Epithelial cell of prostate (primary cell): ENCODE results near the gene CTU2.

Experiments
- DNase-seq: peaks from one replicate; pipeline ENCODE4 v3.0.0-alpha.2; 2011; ENCODE audit warnings: low read depth, low spot score
- H3K27ac ChIP-seq: fragments of 450-650 bp; 2 replicates; pipeline ENCODE4 v1.5.1; 2017; ENCODE audit warnings: mild to moderate bottlenecking

Gene CTU2

DNA sequence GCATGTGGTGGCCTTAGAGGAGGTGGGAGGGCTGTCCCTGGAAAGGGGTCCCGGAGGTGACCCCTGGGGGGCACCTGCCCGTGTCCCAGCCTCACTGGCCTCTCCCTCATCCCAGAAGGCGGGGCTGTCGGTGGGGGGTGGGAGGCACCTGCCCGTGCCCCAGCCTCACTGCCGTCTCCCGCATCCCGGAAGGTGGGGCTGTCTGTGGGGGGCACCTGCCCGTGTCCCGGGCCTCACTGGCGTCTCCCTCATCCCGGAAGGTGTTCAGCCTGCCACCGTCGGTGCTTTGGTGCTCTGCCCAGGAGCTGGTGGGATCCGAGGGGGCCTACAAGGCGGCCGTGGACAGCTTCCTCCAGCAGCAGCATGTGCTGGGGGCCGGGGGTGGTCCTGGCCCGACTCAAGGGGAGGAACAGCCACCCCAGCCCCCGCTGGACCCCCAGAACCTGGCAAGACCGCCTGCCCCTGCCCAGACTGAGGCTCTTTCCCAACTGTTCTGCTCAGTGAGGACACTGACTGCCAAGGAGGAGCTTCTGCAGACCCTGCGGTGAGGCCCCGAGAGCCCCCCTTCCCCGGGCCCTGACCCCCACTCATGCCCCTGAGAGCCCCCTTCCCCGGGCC, 6.2 kb downstream of the CTU2 start:
- no peak overlapping the region for H3K27ac ChIP-seq
- DNase-seq = no peak

DNA sequence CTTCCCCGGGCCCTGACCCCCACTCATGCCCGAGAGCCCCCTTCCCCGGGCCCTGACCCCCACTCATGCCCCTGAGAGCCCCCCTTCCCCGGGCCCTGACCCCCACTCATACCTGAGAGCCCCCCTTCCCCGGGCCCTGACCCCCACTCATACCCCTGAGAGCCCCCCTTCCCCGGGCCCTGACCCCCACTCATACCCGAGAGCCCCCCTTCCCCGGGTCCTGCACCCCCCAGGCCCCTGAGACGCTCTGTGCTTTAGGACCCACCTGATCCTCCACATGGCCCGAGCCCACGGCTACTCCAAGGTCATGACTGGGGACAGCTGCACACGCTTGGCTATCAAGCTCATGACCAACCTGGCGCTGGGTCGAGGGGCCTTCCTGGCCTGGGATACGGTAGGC, 6.8 kb downstream of the CTU2 start:
- no peak overlapping the region for H3K27ac ChIP-seq
- DNase-seq = no peak

DNA sequence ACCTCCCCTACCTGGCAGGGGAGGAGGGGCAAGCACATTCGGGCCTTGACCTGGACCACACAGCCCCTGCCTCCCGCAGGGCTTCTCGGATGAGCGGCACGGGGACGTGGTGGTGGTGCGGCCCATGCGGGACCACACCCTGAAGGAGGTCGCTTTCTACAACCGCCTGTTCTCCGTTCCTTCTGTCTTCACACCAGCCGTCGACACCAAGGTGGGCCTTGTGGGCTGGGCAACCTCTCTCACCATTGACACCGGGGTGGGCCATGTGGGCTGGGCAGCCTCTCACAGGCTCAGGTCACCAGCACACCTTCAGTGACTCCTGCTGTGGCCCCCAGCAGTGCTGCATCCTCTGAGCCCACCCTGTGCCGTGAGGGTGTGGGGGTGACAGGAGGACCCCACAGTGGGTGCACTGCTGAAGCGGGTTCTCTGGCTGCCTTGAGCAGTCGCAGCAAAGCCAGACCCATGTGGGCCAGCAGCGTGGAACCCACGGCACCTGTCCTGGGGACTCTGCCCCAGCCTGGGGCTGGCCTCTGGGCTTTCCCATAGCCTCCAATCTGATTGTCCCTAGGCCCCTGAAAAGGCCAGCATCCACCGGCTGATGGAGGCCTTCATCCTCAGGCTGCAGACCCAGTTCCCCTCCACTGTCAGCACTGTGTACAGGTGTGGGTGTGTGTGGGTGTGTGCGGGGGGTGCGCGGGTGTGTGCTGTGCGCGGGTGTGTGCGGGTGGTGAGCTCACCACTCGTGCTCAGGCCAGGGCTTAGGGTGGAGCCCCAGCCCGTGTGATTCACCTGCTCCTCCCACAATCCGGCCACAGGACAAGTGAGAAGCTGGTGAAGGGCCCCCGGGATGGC, 7.5 kb downstream of the CTU2 start:
- no peak for DNase-seq
- H3K27ac ChIP-seq = no peak overlapping the region

DNA sequence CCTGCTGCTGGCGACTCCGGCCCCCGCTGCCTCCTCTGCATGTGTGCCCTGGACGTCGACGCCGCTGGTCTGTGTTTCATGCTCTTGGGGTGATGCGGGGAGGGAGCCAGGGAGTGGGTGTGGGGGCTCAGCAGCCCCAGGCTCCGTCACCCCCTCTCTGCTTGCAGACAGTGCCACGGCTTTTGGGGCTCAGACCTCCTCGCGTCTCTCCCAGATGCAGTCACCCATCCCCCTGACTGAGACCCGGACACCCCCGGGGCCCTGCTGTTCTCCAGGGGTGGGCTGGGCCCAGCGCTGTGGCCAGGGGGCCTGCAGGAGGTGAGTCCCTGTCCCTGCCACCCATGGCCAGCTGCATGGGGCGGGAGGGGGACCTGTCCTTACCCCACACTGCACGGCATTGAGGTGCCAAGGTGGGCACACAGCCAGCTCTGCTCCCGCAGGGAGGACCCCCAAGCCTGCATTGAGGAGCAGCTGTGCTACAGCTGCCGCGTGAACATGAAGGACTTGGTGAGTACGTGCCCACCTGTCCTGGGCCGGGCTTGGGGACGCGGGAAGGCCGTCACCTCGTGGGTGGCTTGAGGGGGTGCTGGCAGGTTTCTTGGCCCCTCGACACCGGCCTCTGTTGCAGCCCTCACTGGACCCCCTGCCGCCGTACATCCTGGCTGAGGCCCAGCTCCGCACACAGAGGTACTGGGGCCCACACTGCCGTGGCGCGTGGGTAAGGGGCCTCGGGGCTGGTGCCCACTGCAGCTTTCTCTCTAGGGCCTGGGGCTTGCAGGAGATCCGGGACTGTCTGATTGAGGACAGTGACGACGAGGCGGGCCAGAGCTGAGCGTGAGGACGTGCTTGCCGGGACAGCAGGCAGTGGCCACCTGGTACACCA, 8.4 kb downstream of the CTU2 start:
- H3K27ac ChIP-seq = no peak overlapping the region
- DNase-seq = no peak

DNA sequence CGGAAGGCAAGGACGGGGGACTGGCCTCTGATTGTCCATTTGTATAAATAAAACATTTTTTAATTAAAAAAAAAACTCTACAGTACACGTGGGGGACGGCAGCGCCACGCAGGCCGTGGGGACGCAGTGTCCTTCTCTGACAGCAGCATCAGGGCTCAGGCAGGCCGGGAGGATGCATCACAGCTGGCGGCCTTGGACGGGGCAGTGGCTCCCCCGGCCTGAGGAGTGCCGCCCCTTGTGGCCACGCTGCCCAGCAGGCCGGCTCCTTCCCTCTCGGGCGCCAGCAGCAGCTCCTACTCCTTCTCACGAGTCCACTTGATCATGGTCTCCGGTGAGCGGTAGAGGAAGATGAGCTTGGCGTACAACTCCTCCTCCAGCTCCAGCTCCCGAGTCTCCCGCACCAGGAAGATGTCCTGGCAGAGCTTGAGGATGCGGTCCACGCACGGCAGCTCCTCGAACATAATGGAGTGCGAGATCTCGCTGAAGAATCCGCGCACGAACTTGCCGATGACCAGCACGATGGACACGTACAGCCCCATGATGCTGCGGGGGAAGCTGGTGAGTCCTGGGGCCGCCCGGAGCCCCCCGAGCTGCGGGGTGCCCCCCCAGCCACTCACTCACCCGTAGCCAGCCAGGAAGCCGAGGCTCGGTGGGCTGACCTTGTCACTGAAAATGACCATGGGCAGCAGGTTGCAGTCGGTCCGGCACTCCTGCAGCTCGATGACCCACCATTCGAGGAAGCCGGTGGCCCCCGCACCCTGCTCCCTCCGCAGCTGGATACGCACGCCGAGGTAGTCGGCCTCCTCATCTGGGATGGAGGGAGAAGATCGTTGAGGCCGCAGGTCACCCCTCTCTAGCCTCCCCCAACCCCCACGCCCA, 9.2 kb downstream of the CTU2 start:
- no peak overlapping the region for H3K27ac ChIP-seq
- no peak for DNase-seq

DNA sequence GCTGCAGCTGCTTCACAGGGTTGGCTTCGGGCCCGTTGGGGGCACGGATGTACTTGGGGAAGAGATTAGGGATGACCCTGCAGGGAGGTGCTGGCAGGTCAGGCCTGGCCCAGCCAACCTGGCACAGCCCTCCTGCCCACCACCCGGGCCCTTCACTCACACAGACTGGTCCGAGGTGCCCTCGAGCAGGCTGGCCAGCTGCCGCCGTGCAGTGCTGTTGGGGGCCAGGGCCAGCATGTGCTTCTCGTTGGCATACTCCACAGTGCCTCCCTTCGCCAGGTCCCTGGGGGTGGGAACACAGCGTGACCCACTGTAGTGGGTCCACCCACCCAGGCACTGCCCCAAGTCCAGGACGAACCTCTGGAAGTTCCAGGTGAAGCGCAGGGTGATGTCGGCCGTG, 9.9 kb downstream of the CTU2 start:
- H3K27ac ChIP-seq = no peak overlapping the region
- DNase-seq = no peak

DNA sequence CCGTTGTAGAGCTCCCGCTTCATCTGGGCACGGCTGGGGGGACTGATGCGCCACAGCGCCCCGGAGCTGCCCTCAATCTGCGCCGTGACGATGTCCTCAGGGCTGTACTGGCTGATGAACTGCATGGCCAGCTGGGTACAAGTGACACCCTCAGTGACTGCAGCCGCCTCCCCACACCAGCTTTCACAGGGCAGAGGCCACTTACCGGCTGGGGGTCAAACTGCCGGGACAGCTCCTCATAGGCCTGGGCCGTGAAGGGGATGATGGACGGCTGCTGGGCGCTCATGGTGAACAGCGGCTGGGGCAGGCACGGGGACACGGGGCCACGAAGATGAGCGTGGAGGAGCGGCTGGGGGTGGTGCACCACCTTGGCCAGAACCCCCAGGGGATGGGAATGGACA, 10.3 kb downstream of the CTU2 start:
- DNase-seq = no peak
- H3K27ac ChIP-seq = no peak overlapping the region

DNA sequence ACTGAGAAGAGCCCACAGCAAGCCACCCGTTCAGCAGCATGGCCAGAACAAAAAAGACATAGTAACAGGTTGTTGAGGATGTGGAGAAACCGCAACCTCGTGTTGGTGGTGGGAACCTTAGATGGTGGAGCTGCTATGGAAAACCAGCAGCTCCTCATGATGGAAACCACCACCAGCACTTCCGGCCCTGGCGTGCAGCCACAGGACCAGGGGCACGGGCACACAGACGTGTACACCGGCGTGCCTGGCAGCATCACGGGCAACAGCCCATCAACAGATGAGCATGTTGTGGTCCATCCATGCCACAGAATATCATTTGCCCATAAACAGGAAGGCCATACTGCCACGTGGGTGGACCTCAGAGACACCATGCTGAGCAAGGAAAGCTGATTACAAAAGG, 11.9 kb downstream of the CTU2 start:
- no peak overlapping the region for H3K27ac ChIP-seq
- no peak for DNase-seq

DNA sequence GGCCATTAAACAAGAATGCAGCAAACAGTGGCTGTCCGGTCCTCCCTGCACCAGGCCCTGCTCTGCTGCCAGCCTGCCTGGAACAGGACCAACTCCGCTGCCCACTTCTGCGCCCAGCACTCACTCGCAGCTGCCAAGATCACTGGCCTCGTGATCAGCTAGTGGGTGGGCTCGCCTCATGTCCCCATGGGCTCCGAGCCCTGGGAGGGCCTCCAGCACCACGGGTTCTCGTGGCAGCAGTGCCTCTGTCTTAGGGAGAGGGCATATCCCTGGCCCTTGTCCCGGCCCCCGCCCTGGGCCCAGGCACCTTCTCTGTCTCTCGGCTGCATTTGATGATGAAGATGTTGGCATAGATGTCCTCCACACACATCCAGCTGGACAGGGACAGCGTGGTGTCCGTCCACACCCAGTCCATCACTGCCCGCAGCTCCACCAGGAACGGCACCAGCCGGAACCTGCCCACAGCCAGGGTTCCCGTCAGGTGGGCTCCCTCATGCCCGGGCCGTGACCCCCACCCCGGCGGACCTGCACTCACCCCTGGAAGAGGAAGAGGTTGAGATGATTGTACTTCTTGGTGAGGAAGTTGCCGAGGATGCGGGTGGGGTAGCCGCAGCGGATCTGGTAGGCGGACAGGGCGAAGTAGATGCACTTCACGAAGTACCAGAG, 13.1 kb downstream of the CTU2 start:
- no peak for DNase-seq
- H3K27ac ChIP-seq = no peak overlapping the region

DNA sequence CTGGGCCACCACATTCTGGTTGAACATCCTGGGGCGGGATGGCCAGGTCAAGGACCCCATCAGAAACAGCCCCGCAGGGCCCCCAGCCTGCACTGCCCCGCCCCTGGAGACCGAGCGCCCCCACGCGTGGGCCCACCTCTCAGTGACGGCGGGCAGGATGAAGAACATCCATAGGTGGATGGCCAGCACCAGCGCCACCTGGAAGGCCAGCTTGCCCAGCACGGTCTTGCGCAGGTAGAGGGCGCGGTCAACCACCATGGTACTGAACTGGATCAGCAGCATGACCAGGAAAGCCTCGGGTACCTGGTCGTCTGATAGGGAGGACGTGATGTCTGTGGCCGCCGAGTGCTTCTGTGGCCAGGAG, 13.6 kb downstream of the CTU2 start:
- no peak for DNase-seq

DNA sequence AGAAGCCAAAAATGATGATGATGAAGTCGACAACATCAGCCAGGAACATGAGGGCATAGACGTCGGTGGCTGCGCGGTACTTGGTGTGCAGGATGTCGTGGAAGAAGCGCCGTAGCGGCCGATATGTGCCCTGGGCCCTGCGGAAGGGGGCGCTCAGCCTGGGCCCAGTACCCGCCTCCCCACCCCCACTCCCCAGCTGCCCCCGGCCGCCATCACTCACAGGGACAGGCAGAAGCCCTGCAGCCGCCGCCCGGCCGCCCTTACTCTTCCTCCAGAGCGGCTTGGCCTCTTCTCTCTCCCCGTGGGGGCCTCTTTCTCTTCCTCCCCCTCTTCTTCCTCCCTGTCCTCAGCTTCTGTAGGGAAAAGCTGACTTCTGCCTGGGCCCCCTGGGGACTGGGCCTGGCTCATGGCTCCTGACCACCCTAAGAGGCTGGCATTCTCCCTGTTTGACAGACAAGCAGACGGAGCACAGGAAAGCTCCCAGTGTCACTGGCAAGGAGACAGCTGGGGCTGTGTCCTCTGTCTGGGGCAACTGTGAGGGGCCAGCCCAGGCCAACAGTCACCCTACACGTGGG, 14.2 kb downstream of the CTU2 start:
- DNase-seq = no peak
- H3K27ac ChIP-seq = no peak overlapping the region

More for the DNA sequence above, 13.6 kb downstream of the CTU2 start:
- no peak overlapping the region for H3K27ac ChIP-seq

DNA sequence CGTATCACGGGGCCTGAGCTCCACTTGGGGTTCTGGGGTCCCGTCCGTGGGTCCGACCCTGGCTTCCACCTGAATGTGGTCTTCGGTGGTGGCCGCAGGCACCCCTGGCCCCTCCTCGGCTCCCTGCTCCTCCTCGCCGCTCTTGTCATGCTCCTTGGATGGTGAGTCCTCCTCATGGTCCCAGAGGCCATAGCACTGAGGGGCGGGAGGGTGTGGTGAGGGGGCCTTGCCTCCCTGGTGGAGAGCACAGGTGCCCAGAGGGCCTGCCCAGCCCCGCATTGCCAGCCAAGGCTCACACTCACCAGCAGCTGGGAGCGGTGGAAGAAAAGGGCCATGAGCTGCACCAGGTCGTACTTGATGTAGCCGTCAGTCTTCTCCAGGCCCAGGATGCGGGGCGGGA, 14.9 kb downstream of the CTU2 start:
- H3K27ac ChIP-seq = no peak overlapping the region
- DNase-seq = no peak

DNA sequence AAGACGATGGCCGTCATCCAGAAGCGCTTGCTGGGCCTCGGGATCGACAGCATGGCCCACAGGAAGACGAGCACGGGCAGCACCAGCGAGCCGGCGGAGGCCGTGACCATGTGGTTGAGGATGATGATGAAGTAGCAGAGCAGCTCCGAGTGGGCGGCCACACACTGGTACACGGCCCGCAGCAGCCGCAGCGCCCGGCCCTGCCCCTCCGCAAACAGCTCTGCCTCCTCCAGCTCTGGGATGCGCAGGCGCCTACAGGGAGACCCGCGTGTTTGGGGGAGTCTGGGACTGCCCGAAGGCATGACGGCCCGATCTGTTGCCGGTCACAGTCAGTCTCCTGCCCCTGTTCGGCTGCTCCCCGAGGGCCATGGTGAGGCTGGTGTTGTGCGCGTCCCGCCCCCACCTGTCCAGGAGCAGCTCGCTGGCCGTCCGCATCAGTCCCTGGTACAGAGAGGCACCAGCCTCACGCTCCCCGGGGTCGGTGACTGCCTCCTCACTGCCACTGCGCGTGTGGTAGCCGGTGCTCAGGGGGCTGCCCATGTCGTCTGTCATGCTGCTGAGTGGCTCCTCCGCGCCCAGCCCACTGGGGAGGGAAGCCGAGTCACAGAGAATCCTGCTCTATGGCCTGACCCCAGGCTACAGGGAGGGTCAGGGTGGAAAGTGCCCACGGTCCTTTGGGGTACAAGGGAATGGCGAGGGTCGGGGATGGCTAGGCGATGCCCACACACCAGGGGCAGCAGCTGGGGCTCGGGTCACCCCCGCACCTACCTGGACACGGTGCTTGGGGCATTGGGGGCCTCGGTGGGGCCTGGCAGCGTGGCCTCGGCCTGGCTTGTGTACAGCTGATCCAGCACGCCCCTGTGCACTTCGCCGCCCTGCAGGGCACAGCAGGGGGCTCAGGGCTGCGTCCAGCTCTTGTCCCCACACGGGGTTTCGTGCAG, 15.8 kb downstream of the CTU2 start:
- H3K27ac ChIP-seq = no peak overlapping the region
- no peak for DNase-seq

DNA sequence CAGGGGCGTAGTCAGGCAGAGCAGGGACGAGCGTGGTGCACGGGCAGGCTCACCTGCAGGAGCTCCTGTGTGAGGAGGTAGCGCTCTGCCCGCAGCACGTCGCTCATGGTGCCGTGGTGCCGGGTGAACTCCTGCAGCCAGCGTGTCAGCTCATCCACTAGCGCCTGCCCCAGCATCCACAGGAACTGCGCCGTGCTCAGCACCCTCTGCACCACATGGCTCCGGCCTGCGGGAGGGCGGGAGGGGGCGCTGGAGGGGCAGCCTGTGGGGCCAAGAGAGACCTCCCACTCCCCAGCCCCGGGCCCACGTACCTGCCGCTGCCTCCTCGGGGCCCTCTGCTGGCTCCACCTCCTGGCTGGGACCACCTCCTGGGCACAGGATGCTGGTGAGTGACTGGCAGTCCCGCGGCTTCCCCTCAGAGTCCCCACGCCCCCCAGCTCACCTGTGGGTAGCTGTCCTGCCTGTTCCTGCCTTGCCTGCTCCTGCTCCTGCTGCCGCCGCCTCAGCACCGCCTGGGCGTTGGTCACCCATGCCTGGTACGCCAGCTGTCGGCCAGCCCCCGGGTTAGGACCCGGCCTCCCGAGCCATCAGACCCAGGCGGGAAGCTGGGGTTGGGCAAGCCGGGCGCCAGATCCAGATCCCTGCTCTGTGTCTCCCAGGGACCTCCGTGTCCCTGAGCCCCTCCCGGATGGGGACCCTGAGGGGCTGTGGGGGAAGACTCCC, 16.6 kb downstream of the CTU2 start:
- no peak overlapping the region for H3K27ac ChIP-seq
- no peak for DNase-seq

DNA sequence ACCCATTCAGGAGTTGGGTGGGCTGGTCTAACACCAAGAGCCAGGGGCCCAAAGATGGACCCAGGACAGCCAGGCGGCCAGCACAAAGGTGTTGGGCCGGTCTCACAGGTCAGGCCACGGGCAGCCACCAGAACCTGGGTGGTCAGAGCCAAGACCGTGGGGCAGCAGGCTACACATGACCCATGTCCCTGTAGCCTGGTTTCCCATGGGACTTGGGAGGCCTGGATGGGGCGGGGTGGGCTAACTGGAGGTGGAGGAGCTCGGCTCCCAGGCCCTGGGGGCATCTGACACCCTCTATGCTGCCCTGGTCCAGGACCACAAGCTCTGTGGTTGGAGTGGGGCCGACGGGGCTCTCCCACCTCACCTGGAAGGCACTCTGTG, 17.2 kb downstream of the CTU2 start:
- DNase-seq = no peak
- no peak overlapping the region for H3K27ac ChIP-seq

DNA sequence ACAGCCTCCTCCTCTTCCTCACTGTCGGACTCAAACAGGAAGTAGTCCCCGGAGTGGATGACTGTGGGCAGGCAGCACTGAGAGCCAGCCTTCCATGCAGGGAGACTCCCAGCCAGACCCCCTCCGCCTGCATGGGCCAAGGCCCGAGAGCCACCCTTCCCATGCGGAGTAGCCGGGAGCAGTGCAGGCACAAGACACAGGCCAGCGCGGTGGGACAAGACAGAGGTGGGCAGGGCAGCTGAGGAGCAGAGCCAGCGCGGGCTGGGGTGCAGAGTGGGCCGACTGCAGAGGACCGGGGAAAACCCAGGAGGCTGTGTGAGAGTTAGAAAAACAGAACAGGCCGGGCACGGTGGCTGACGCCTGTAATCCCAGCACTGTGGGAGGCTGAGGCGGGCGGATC, 17.6 kb downstream of the CTU2 start:
- DNase-seq = no peak
- H3K27ac ChIP-seq = no peak overlapping the region

DNA sequence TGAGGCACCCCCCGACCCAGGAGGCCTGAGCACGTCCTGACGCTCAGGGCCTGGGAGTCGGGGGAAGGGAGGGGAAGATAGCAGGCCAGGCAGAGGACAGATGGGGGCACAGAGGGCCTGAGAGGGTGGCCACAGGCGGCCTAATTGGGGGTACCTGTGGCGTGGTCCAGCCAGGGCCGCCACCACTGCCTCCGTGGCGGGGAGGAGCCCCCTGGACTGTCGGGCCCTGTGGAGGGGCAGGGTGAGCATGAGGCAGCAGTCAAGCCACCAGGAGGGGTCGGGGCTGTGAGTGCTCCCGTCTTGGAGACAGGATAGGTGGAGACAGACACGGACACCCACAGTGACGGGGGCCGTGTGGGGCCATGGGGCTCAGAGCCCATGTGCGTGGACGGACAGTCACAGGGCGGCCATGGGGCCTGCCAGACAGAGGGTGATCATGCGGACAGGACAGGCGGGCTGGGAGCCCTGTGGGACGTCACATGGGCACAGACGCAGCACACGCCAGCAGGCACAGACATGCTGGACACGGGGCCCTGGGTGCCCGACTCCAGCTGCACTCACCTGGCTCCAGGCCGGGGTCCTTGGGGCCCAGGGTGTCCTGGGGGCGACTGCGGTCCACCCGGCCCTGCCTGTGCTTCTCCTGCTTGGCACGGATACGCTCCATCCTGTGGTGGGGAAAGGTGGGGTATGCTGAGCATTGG, 18.7 kb downstream of the CTU2 start:
- H3K27ac ChIP-seq = no peak overlapping the region
- no peak for DNase-seq
